WTC11 (cell line): ENCODE measurements around the gene KIAA1755. TPM values are rescaled to one million over a fixed set of nuclear protein-coding genes. Genes with fewer than 3 reads are reported as not detected.

Experiments
- ATAC-seq: fragments of 200-7000 bp; cut with Tn5 transposase; 2 replicates; pipeline ENCODE4 v1.10.0; 2021; ENCODE audit warnings: mild to moderate bottlenecking, moderate library complexity
- CTCF ChIA-PET: fragments of 300-600 bp; sonication (Branson Sonifier 250); formaldehyde crosslinking; loops from one replicate; lab custom pipeline; 2021; ENCODE audit warnings: antibody characterized with exemption; lab: Charles Lee
- POLR2A ChIA-PET: fragments of 350-600 bp; sonication (Branson Sonifier 250); formaldehyde crosslinking; loops from one replicate; lab custom pipeline; 2021; ENCODE audit warnings: antibody characterized with exemption; lab: Charles Lee
- DNase-seq: peaks from one replicate; pipeline ENCODE4 v3.0.0; 2021; ENCODE audit warnings: low spot score
- H3K27ac Mint-ChIP-seq: 2 replicates; pipeline ENCODE4 v1.8.0; 2021; ENCODE audit warnings: mixed read lengths
- H3K27me3 Mint-ChIP-seq: 2 replicates; pipeline ENCODE4 v1.8.0; 2021; ENCODE audit warnings: low read depth, mild to moderate bottlenecking, moderate library complexity, mixed read lengths
- H3K36me3 Mint-ChIP-seq: 2 replicates; pipeline ENCODE4 v1.8.0; 2021; ENCODE audit warnings: mixed read lengths
- H3K4me1 Mint-ChIP-seq: 2 replicates; pipeline ENCODE4 v1.8.0; 2022; ENCODE audit warnings: mixed read lengths
- H3K4me3 Mint-ChIP-seq: 2 replicates; pipeline ENCODE4 v1.8.0; 2021; ENCODE audit warnings: mild to moderate bottlenecking, moderate library complexity, mixed read lengths
- H3K9me3 Mint-ChIP-seq: 2 replicates; pipeline ENCODE4 v1.8.0; 2021; ENCODE audit warnings: mixed read lengths
- CTCF ChIP-seq: fragments of 200-600 bp; IDR thresholded peaks from 2 replicates; pipeline ENCODE4 v1.8.0; 2022; ENCODE audit warnings: antibody characterized with exemption
- E2F4 ChIP-seq: sonication (generic); formaldehyde crosslinking; IDR thresholded peaks from 2 replicates; pipeline ENCODE4 v1.8.1; 2022; ENCODE audit warnings: low read depth, mild to moderate bottlenecking, moderate library complexity, missing genetic modification reagents, borderline replicate concordance
- EMX1 ChIP-seq: fragments of 250-450 bp; sonication (Bioruptor Pico); IDR thresholded peaks from 2 replicates; pipeline ENCODE4 v1.8.0; 2021; ENCODE audit warnings: mild to moderate bottlenecking
- GABPB1 ChIP-seq: sonication (generic); formaldehyde crosslinking; IDR thresholded peaks from 2 replicates; pipeline ENCODE4 v1.8.1; 2023; ENCODE audit warnings: mild to moderate bottlenecking, missing genetic modification reagents
- MXD4 ChIP-seq: fragments of 250-450 bp; sonication (Bioruptor Pico); IDR thresholded peaks from 2 replicates; pipeline ENCODE4 v1.8.0; 2021; ENCODE audit warnings: mild to moderate bottlenecking, moderate library complexity, borderline replicate concordance
- TEAD4 ChIP-seq: sonication (generic); formaldehyde crosslinking; IDR thresholded peaks from 2 replicates; pipeline ENCODE4 v1.8.0; 2022; ENCODE audit warnings: mild to moderate bottlenecking, missing genetic modification reagents
- ZNF281 ChIP-seq: sonication (generic); formaldehyde crosslinking; IDR thresholded peaks from 2 replicates; pipeline ENCODE4 v1.8.0; 2023; ENCODE audit warnings: mild to moderate bottlenecking, missing genetic modification reagents
- ZNF423 ChIP-seq: fragments of 250-450 bp; sonication (Bioruptor Pico); IDR thresholded peaks from 2 replicates; pipeline ENCODE4 v2.1.2; 2022; ENCODE audit warnings: mild to moderate bottlenecking, moderate library complexity
- ZSCAN18 ChIP-seq: fragments of 250-450 bp; sonication (Bioruptor Pico); IDR thresholded peaks from 2 replicates; pipeline ENCODE4 v2.1.2; 2022; ENCODE audit warnings: mild to moderate bottlenecking, moderate library complexity
- total RNA-seq: library from RNA; stranded (reverse); gene quantifications from 3 replicates; pipeline ENCODE4 v1.2.3, GENCODE V29; 2021
- TF ChIP-seq, protein P1 (sequence below): sonication (generic); formaldehyde crosslinking; IDR thresholded peaks from 2 replicates; pipeline ENCODE4 v1.8.1; 2022; ENCODE audit warnings: mild to moderate bottlenecking, missing genetic modification reagents, moderate library complexity, borderline replicate concordance
- TF ChIP-seq, protein P2 (sequence below): sonication (generic); formaldehyde crosslinking; IDR thresholded peaks from 2 replicates; pipeline ENCODE4 v1.8.1; 2023; ENCODE audit warnings: mild to moderate bottlenecking, moderate library complexity, missing genetic modification reagents
- TF ChIP-seq, protein P3 (sequence below): fragments of 250-450 bp; sonication (Bioruptor Pico); conservative IDR thresholded peaks from 2 replicates; pipeline ENCODE4 v1.9.0; 2021; ENCODE audit warnings: mild to moderate bottlenecking

KIAA1755 gene
- total RNA-seq, 1 experiment from 2014 or later, result 0.50 TPM

DNA sequence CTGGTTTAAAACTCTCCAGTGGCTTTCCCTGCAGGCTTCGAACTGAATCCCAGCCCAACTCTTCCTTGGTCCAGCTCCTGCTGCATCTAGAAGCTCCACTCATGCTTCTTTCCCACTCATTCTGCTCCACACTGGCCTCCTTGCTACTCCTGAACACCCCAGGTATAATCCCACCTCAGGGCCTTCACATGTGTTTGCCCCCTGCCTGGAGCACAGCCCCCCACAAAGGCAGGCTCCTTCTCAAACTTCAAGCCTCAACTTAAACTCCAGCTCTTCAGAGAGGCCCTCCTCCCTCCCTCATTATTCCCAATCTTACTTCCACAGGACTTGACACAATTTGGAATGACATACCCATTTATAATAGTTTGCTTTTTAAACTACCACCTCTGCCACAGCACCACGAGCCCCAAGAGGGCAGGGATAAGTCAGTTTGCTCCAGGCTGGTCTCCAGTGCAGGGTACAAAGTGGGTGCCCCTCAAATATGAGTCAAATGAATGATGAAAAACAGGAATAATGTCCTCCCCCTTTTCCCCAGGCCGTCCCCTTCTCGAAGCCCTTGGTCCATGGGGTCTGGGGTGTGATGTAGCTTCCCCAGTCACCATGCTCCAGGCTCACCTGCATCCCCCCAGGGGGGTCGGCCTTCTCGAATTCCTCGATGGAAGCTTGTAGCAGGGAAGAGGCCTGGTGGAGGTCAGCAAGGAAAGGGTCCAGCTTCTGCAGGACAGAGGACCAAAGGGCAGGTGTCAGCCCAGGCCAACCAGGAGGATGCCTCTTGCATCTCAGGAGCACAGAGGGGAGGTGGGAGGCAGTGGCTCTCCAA, 37.4 kb downstream of the KIAA1755 start:
- DNase-seq (no peak), ATAC-seq (no peak)
- Mint-ChIP-seq H3K9me3 (no peaks in the 10 kb centered on the region), H3K4me1 (peaks cover under 1% of the 10 kb centered on the region; the same call in 1 of the 2 replicates), H3K27me3 (no peaks in the 10 kb centered on the region; the same call in 1 of the 2 replicates), H3K4me3 (no peak overlapping the region), H3K27ac (no peak overlapping the region), H3K36me3 (no peaks in the 10 kb centered on the region)
- CTCF ChIA-PET, result interaction anchor here (1.0 to 9.8 kb wide), 7 partner anchors 48 to 659 kb away, joined by 3 to 134 read pairs (median 5); no protein-coding TSS in a partner anchor
- TF ChIP-seq TEAD4 (CRISPR knock-in tag) (no peak), EMX1 (CRISPR knock-in tag) (no peak), ZSCAN18 (CRISPR knock-in tag) (no peak), E2F4 (CRISPR knock-in tag) (no peak), ZNF423 (CRISPR knock-in tag) (no peak)
- TF ChIP-seq, protein P1, sequence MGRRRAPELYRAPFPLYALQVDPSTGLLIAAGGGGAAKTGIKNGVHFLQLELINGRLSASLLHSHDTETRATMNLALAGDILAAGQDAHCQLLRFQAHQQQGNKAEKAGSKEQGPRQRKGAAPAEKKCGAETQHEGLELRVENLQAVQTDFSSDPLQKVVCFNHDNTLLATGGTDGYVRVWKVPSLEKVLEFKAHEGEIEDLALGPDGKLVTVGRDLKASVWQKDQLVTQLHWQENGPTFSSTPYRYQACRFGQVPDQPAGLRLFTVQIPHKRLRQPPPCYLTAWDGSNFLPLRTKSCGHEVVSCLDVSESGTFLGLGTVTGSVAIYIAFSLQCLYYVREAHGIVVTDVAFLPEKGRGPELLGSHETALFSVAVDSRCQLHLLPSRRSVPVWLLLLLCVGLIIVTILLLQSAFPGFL, result no peak
- TF ChIP-seq, protein P2, sequence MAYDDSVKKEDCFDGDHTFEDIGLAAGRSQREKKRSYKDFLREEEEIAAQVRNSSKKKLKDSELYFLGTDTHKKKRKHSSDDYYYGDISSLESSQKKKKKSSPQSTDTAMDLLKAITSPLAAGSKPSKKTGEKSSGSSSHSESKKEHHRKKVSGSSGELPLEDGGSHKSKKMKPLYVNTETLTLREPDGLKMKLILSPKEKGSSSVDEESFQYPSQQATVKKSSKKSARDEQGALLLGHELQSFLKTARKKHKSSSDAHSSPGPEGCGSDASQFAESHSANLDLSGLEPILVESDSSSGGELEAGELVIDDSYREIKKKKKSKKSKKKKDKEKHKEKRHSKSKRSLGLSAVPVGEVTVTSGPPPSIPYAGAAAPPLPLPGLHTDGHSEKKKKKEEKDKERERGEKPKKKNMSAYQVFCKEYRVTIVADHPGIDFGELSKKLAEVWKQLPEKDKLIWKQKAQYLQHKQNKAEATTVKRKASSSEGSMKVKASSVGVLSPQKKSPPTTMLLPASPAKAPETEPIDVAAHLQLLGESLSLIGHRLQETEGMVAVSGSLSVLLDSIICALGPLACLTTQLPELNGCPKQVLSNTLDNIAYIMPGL (CRISPR knock-in tag), result no peak
- POLR2A ChIA-PET, result interaction anchor here (0.5 kb wide), 1 partner anchor 230 kb away, joined by 3 read pairs; no protein-coding TSS in a partner anchor

DNA sequence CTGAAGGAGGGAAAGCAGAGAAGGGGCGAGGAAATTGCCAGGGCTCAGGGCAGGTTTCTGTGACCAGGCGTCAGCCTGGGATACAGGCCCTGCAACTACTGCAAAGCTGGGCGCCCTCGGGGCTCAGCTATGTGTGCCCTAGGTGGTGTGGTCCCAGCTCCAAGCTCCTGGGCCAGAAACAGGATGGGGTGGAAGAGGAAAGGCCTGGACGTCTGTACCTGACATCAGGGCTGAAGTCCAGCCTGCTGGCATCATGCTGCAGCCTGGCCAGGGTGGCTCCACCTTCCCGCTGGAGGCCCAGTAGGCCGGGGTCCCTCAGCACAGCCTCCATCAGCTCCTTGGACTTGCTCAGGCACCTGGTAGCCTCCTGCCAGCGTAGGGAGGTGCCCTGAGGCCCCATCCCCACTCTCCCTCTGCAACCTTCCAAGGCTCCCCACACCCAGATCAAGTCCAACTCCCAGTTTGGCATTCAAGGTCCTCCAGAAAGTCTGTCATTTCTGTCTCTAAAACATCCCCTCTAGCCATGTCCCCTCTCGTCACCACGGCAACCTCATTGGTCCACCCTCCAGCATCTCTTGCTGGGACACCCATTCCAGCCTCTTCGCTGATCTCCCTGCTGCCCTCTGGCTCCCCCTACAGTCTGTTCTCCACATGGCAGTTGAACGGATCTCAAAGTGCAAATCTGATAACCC, 38.2 kb downstream of the KIAA1755 start:
- no peak overlapping the region for H3K27ac Mint-ChIP-seq
- no peaks in the 10 kb centered on the region for H3K36me3 Mint-ChIP-seq
- H3K27me3 Mint-ChIP-seq, result no peaks in the 10 kb centered on the region; the same call in 1 of the 2 replicates
- CTCF ChIA-PET, result interaction anchor here (0.8 to 9.8 kb wide), 21 partner anchors 21 to 658 kb away, joined by 3 to 134 read pairs (median 9); no protein-coding TSS in a partner anchor
- ATAC-seq, result peak; percentile 56
- no peaks in the 10 kb centered on the region for H3K9me3 Mint-ChIP-seq
- H3K4me1 Mint-ChIP-seq, result peaks cover 2% of the 10 kb centered on the region; the same call in 1 of the 2 replicates
- POLR2A ChIA-PET, result no interaction called here
- H3K4me3 Mint-ChIP-seq, result no peak overlapping the region
- peak; percentile 87 for TF ChIP-seq CTCF
- TF ChIP-seq ZNF423 (CRISPR knock-in tag), result no peak
- peak; percentile 90 for DNase-seq

DNA sequence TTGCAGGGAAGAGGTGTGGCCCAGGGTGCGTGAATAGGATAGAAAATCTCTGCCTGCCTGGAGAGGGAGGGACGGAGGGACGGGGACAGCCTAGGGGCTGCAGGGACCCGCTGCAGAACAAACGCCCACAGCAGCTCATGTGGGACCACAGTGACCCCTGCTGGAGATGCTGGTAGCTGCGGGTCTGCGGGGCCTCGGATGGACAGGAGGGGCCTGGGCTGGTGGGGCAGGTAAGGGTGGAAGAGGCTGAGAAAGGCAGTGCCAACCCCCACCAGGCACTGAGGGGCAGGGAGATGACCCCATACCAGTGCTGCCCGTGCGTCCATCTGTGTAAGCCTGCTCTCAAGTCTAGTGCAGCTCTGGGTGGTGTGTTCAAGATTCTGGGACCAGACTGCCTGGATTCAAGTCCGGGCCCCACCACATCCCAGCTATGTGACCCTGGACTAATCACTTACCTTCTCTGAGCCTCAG, 39.4 kb downstream of the KIAA1755 start:
- Mint-ChIP-seq H3K36me3 (no peaks in the 10 kb centered on the region), H3K4me3 (no peak overlapping the region)
- TF ChIP-seq MXD4, result no peak
- TF ChIP-seq, protein P3, sequence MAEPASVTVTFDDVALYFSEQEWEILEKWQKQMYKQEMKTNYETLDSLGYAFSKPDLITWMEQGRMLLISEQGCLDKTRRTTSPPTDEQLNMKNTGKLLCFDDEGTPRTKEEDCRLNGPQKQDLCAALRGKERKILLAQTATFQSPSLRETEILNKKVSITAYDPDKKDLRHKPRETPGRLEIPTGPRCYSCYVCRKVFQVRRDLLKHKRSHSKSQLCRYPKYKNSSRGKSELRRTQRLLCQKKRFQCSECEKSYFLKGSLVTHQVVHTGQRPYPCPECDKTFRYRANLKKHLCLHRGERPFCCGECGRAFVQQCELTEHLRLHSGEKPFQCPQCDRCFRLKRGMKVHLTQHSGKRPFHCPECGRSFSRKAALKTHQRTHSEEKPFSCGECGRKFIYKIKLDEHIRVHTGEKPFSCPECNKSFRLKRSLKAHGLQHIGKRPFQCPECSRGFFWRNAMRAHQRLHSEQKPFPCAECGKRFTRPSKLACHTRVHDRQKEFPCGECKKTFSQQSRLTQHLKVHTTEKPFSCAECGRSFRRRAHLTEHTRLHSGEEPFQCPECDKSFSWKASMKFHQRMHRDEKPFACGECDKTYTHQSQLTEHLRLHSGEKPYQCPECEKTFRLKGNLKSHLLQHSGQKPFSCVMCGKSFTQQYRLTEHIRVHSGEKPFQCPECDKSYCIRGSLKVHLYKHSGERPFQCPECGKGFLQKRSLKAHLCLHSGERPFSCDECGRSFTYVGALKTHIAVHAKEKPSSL (CRISPR knock-in tag), result no peak
- peak; percentile 43; the same call in 1 of the 2 replicates for TF ChIP-seq GABPB1
- TF ChIP-seq ZNF281 (CRISPR knock-in tag), result no peak

More for the DNA sequence above, 39.4 kb downstream of the KIAA1755 start:
- Mint-ChIP-seq H3K27me3 (no peaks in the 10 kb centered on the region; the same call in 1 of the 2 replicates), H3K27ac (no peak overlapping the region), H3K9me3 (no peaks in the 10 kb centered on the region), H3K4me1 (peaks cover 2% of the 10 kb centered on the region; the same call in 1 of the 2 replicates)
- ChIA-PET CTCF (interaction anchor here (0.6 to 9.8 kb wide), 47 partner anchors 10 to 657 kb away, joined by 3 to 134 read pairs (median 5); partner anchors contain the start of genes BPI and VSTM2L), POLR2A (interaction anchor here (1.1 kb wide), 1 partner anchor 164 kb away, joined by 4 read pairs; no protein-coding TSS in a partner anchor)
- DNase-seq (peak; percentile 95), ATAC-seq (peak; percentile 95)
